SKM-1 (cell line): ENCODE measurements around the gene ALPG.
"Not testable (repeated sequence)": the region's sequence is repeated elsewhere in the genome, so short reads cannot be mapped to it uniquely, and the experiment has no call there.

Source experiments
- DNase-seq: peaks from one replicate; lab custom pipeline; 2025; ENCODE audit not compliant: unreplicated experiment; lab: John Stamatoyannopoulos, UW

The ALPG gene

GRCh38 chr2:232440220-232441018 lies 33.8 kb downstream of the ALPG start:
- DNase-seq, result peak; percentile 14

GRCh38 chr2:232441147-232441651 lies 34.6 kb downstream of the ALPG start:
- DNase-seq, result no peak

- not testable (repeated sequence) for DNase-seq
Measured at GRCh38 chr2:232441922-232442321, 35.3 kb downstream of the ALPG start.

GRCh38 chr2:232442431-232442830 lies 35.8 kb downstream of the ALPG start:
- DNase-seq, result not testable (repeated sequence)

- not testable (repeated sequence) for DNase-seq
Measured at GRCh38 chr2:232443047-232443446, 36.4 kb downstream of the ALPG start.

DNA sequence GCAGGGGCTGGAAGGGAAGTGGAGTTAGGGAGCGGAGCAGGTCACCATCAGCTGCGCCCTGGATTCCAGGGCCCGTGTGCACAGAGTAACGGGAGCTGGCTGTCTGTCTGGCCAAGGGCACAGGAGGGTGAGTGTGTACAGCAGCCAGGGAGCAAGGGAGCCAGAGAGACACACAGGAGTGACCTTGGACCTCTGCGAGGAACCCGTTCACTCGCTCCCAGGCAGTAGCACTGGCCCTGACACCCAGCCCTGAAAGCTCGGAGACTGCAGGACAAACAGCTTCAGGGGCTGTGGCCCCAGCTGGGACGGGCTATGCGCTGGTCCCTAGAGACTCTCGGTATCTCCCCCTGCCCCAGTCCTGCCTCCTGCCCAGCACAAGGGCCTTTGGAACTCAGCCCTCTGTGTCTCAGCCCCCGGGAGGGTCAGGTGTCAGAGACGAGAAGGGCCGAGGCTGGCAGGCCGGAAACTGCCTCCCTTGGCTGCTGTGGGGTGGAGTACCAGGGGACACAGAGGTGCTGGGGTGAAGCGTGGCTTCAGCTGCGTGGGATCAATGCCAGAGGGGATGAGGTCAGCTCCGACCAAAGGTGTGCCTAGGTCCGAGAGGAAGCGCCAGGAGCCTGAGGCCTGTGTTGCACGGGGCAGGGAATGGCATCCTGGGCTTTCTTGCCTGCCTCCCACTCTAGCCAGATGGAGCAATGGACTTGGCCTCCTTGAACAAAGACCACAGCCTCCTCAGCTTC lies 37.2 kb downstream of the ALPG start:
- not testable (repeated sequence) for DNase-seq

DNA sequence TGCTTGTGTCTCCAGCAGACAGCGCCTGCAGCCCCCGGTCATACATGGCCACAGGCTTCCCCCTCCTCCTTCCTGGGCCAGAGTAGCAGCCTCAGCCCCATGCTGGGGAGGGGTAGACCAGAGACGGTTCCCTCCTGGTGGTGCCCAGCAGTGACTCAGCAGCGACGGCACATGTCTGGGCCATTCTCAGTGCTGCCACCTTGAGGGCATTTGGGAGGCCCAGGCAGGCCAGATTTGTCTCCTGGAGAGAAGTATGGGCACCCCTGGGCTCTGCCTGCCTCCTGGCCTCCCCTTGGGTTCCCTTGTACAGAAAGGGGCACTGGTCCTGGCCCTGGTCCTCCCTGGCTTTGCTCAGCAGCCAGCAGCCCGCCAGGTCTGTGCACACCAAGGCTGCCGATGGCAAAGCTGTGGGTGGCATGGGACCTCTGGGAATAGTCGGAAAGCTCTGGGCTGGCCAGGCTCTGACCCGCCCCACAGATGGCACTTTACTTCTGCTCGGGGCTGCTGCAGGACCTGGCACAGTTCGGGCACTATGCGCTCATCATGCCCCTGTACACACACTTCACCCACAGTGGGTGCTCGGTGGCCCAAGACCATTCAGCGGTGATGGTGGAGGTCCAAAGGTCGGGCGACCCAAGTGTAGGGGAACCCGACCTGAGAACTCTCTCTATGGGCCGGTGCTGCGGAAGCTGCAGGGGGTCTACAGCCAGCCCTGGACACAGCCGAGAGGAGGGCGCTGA lies 37.9 kb downstream of the ALPG start:
- DNase-seq, result no peak

- not testable (repeated sequence) for DNase-seq
Measured at GRCh38 chr2:232445149-232445885, 38.7 kb downstream of the ALPG start.

GRCh38 chr2:232446266-232446777 lies 39.7 kb downstream of the ALPG start:
- DNase-seq, result not testable (repeated sequence)

DNA sequence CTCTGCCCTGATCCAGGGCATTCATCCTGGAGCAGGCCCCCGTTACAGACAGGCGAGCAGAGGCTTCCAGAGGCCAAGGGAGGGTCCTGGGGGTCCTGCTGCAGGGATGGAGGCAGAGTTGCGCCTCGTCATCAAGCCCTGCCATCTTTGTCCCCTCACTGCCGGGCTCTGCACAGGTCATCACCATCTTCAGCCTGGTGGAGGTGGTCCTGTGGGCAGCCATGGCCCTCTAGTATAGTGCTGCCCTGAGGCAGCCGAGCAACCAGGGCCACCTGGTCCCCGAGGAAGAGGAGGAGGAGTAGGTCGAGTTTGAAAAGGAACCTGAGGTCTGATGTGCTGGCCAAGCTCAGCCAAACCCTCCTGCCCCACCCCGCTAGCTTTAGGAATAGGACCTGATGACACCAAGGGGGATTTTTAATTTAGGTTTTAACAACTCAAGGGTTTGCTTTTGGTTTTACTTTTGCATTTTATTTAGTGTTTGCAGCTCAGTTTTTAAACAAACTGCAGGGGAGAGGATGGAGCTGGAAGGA lies 40.5 kb downstream of the ALPG start:
- DNase-seq, result no peak

DNA sequence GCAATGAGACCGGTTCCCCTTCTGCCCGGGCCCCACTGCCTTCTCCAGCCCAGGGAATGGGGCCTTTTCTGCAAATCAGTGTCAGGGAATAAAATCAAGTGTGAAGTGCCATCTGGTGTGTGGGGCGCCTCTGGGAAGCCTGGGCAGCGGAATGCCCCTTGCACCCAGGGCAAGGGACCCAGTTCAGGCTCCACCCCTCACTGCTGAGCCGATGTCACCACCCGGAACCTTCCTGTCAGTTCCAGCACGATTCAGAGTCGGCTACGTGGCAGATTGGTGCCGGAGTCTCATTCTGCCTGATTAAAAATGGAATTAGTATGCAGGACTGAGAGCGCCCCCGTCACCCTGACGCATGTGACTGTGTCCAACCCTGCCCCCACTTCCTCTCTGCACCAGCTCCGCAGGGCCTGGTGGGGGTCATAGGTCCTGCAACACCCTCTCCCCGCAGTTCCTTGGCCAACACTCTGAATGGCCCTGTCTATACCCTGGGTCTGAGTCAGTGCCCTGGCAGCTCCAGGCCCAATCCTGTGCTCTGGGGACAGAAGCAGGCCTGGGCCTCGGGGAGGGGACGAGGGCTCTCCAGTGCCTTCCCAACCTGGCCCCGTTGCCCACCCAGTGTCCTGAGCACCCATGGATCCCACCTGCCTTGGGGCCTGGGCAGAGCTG lies 41.1 kb downstream of the ALPG start:
- DNase-seq, result no peak

GRCh38 chr2:232448304-232448690 lies 41.7 kb downstream of the ALPG start:
- no peak for DNase-seq

DNA sequence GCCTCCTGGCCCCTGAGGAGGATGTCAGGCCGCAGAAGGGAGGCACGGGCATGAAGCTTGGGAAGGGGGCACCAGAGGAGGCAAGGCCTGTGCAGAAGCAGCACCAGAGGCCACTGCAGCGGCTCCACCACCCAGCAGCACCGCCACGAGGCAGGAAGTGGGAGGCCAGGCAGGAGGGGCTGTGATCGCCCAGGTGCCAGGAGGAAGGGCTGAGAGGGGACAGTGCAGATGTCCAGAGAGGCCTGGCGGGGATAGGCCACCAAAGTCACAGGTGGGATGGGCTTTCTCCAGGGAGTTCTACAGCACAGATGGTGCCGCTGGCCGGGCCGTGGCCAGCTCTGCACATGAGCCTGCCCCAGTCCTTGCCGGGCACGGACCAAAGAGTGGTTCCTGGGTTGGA lies 43.3 kb downstream of the ALPG start:
- no peak for DNase-seq

DNA sequence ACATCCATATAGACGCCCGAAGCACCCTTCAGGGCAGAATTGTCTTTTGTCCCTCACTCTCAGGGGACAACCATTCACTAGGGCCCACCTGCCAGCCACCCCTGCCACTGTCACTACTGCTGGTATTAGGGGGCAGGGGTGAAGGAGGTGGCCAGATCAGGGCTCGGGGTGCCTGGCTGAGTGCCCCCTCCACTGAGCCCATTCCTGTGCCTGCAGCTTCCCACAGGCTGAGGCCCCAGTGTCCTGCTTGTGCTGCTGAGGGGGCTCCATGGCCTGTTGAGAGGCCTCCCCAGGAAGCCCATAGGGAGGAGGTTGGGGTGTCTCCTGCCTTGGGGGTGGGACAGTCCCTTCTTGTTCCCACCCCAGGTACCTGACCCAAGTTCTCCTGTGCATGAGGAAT lies 45.0 kb downstream of the ALPG start:
- not testable (repeated sequence) for DNase-seq

DNA sequence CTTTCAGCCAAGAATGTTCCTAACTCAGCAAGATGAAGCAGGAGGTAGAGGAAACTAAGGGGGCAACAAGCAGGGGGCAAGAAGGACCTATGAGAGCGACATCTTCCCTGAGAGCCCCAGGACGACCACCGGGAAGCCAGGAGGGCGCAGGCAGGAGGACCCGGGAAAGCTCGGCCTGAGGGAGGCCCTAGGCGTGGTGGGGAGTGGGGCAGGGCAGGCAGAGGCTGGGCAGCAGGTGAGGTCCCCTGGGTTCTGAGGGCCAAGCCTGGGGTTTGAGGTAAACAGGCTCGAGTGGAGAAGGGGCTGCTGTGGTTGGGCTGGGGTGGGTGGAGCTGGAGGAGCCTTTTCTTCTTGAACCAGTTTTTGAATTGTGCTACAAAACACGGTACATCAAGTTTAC lies 48.0 kb downstream of the ALPG start:
- no peak for DNase-seq

DNA sequence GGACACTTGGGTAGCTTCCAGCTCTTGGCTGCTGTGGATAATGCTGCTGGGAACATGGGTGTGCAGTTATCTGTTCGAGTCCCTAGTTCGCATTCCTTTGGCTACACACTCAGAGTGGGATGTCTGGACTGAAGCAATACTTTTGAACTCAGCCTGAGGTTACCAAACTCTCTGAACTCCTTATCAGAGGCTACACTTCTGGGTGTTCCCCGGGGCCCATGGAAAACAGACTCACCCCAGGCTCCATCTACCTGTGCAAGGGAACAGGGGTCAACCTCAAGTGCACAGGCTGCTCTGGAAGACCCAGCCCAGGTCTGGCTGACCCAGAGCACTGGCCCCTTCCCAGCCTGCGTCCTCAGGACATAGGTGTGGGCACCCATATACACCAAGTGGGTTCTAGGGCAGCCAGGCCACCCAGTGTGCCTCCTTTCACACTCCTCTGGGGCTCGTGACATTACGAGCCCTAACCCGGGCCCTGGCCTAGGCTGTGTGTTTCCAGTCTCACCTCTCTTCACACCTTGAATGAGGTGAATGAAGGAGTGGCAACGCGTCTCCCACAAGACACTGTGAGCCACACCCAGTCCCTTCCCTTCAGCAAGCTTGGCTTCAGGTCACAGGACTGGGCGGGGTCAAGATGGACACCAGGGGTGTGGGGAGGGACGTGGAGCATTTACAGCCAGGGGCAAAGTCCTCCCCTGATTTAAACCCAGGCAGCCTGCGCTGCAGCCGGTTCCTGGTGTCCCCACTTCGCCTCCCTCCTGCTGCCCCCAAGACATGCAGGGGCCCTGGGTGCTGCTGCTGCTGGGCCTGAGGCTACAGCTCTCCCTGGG lies 49.0 kb downstream of the ALPG start, which contains the start of gene ALPI:
TSS of gene ALPI (plus strand) at position 728 of the 830 bp plus-strand sequence. CDS start at position 775, 47 bp downstream.
- no peak for DNase-seq

DNA sequence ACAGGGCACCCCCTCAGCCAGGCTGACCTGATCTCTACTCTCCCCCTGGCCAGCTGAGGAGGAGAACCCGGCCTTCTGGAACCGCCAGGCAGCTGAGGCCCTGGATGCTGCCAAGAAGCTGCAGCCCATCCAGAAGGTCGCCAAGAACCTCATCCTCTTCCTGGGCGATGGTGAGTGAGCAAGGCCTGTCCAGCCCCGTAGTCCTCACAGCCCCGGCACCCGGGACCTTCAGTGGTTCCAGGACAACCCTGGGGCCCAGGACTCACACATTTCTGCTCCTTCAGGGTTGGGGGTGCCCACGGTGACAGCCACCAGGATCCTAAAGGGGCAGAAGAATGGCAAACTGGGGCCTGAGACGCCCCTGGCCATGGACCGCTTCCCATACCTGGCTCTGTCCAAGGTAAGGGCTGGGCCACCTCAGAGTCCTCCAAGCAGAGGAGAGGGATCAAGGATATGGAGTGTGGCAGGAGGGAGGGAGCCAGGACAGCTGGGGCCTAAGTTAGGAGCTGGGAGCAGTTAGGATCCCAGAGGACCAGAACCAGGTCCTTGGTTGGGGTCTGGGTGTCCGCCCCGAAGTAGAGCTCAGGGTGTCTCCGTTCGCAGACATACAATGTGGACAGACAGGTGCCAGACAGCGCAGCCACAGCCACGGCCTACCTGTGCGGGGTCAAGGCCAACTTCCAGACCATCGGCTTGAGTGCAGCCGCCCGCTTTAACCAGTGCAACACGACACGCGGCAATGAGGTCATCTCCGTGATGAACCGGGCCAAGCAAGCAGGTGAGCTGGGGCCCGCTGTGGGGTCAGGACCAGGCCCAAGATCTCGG lies 49.9 kb downstream of the ALPG start:
- DNase-seq, result no peak
